Measurements from ENCODE around the gene ZNF276. TPM values are rescaled to one million over a fixed set of nuclear protein-coding genes. Genes with fewer than 3 reads are reported as not detected.
"Not testable (repeated sequence)": the region's sequence is repeated elsewhere in the genome, so short reads cannot be mapped to it uniquely, and the experiment has no call there.

ZNF276 gene
- polyA plus RNA-seq, 12 donors: 15.7 to 35.5 (median 20.8) TPM; not detected in 1

DNA sequence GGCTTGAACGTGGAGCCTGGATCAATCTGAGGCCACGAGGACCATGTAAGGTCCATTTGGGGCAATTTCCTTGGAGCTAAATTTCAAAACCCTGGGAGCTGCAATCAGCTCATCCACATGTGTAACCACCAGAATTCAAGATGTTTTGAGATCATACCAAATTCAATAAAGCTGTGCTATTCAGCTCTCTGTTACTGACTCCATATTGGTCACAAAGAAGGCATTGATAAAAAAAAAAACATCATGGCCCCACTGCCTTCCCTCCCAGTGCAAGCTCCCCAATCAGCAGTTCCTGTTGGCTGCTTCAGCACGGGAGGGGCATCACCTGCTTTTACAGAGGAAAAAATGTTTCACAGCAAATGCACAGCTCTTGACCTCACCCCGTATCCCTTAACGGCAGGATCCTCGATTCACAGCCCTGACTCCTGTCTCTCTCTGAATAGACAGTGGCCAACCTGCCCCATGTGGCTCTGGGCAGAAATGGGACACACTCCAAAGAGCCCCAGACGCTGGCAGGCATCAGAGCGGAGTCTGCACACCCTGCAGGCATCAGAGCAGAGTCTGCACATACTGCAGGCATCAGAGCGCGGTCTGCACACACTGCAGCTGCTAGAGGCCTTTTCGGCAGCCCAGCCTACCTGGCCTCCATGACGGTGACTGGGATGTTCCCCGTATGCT is 58.0 kb downstream of the ZNF276 start:
- DNase-seq: no peak

DNA sequence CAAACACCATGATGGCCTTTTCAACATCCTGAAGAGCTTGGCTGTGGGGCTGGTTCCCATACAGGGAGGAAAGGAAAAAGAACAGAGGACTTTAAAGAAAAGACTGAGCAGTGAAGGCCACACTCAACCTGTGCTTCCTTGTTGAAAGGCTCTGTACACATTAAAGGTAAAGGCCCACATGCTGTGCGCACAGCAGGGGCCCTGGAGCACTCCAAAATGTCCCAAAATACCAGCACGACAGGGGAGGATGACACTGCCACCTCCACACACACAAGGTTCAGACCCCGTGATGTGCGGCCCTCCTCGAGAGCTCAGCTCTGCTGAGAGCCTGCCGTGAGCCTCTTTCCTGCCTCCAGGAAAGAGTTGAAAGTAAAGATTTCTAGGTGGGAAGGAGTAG is 58.6 kb downstream of the ZNF276 start:
- no peak for DNase-seq

DNA sequence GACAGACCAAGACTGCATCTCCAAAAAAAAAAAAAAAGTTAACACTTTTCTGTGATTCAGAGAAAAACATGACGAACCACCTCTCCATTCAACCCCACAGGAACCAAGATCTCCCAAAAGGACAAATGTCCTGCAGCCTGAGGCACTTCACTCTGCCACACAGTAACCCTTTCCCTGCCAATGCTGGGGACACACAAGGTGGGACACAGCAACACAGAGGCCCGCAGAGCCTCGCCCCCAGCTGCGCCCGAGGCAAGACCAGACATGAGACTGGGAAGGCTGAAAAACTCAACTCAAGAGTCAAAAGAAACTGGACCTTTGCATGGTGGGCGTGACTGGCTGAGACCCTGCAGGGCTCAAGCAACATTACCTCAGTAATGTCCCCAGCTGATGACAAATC is 61.2 kb downstream of the ZNF276 start:
- DNase-seq: no peak

DNA sequence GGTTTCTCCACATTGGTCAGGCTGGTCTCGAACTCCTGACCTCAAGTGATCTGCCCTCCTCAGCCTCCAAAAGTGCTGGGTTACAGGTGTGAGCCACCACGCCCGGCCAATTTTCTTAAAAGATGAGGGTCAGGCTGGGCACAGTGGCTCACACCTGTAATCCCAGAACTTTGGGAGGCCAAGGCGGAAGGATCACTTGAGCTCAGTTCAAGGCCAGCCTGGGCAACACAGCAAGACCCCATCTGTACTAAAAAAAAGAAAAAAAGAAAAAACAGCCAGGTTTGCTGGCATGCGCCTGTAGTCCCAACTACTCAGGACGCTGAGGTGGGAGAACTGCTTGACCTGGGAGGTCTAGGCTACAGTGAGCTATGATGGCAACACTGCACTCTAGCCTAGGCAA is 62.6 kb downstream of the ZNF276 start:
- not testable (repeated sequence) for DNase-seq

DNA sequence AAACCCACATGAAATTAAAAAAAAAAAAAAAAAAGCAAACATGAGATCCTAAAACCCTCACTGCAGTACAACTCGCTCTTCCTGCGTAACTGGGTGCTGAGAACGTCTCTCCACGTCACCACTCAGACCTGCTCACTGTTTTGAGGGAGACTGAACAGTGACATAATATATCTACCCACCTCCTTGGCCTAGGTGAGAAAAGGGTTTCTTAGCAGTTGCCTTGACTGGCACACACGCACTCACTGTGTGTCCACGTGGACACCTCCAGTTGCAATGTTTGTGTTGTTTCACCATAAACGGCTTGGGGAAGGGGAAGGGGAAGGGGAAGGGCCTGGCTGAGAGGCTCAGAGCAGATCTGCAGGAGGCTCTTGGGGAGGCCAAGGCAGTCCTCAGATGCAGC is 63.1 kb downstream of the ZNF276 start:
- no peak for DNase-seq

DNA sequence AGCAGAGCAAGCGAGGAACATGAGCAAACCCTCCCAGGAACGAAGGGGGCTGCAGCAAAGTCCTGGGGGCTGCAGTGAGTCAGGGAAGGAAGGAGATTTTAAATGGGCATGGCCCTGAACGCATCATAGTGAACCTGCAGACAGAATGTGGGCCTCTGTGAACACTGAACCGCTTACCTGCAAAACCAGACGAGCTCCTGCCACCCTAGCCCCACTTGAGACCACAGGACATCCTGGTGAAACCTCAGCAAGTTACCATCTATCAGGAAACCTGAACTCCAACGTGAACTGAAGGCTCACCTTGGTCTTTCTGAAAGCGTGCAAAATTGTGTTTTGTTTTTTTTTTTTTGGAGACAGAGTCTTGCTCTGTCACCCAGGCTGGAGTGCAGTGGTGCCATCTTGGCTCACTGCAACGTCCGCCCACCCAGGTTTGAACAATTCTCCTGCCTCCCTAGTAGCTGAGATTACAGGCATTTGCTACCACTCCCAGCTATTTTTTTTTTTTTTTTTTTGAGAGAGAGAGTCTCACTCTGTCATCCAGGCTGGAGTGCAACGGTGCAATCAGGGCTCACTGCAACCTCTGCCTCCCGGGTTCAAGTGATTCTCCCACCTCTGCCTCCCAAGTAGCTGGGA is 64.3 kb downstream of the ZNF276 start:
- DNase-seq: no peak

DNA sequence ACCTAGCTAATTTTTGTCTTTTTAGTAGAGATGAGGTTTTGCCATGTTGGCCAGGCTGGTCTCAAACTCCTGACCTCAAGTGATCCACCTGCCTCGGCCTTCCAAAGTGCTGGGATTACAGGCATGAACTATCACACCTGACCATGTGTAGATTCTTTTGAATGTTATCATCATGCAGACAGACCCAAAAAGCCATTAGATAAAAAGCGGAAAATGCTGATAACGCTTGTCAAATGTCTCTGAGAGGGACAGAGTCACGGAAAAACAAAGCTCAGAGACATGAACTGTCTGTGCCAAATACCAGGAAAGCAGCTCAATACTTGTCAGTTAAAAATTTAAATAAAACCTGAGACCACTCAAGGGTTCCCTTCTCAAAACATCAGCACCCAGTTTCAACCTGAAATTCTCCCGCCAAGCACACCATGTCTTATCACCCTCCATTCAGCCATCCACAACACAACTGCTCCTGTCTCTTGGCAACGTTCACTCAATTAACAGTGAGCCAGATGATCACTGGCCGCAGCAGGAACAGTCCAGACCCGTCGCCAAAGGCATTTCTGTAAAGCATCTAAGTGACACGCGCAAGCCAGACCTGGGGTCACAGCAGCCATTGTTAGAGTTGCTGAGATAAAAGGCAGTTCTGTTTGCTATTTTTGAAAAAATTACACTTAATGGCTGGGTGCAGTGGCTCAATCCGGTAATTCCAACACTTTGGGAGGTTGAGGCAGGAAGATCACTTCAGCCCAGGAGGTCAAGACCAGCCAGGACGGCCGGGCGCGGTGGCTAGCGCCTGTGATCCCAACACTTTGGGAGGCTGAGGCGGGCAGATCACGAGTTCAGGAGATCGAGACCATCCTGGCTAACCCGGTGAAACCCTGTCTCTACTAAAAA is 65.4 kb downstream of the ZNF276 start:
- no peak for DNase-seq

DNA sequence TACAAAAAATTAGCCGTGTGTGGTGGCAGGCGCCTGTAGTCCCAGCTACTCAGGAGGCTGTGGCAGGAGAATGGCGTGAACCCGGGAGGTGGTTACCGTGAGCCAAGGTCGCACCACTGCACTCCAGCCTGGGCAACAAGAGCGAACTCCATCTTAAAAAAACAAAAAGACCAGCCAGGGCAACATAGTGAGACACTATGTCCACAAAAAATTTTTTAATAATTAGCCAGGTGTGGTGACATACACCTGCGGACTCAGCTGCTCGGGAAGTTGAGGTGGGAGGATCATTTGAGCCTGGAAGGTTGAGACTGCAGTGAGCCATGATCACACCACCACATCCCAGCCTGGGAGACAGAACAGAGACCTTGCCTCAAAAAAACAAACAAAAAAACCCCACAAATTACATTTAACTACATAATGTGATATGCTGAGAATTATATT is 66.0 kb downstream of the ZNF276 start:
- no peak for DNase-seq

Other genes with a start within 250 kb of the ZNF276 start
- gene ANKRD11, start 231.0 kb upstream of the ZNF276 start, polyA plus RNA-seq (ENCODE audit: insufficient read length in 12 of 12): 100 to 1,000 TPM in 2 of 12 donors, 10 to 100 TPM in 9, not detected in 1; 52.0 to 116 (median 61.1) TPM
- gene SPG7, start 213.1 kb upstream of the ZNF276 start, polyA plus RNA-seq (ENCODE audit: insufficient read length in 12 of 12): 100 to 1,000 TPM in 1 of 12 donors, 10 to 100 TPM in 10, not detected in 1; 48.3 to 103 (median 64.5) TPM
- gene RPL13, start 160.9 kb upstream of the ZNF276 start, polyA plus RNA-seq (ENCODE audit: insufficient read length in 12 of 12): 1,000 to 10,000 TPM; 1,406 to 4,683 (median 3,152) TPM
- gene CPNE7, start 145.8 kb upstream of the ZNF276 start, polyA plus RNA-seq (ENCODE audit: insufficient read length in 12 of 12): 1 to 10 TPM in 1 of 12 donors, under 1 TPM in 4, not detected in 7; 0.17 to 1.8 (median 0.29) TPM
- gene DPEP1, start 107.9 kb upstream of the ZNF276 start, polyA plus RNA-seq (ENCODE audit: insufficient read length in 12 of 12): 1 to 10 TPM in 3 of 12 donors, under 1 TPM in 7, not detected in 2; 0.30 to 4.1 (median 0.76) TPM
- gene CHMP1A, start 63.8 kb upstream of the ZNF276 start, polyA plus RNA-seq (ENCODE audit: insufficient read length in 12 of 12): 10 to 100 TPM in 11 of 12 donors, not detected in 1; 32.7 to 61.0 (median 45.6) TPM
- 1 to 10 TPM in 11 of 12 donors, not detected in 1; 2.2 to 9.3 (median 5.2) TPM for gene SPATA33, start 63.7 kb upstream of the ZNF276 start, polyA plus RNA-seq (ENCODE audit: insufficient read length in 12 of 12)
- 10 to 100 TPM in 11 of 12 donors, not detected in 1; 39.0 to 72.1 (median 46.5) TPM for gene CDK10, start 34.8 kb upstream of the ZNF276 start, polyA plus RNA-seq (ENCODE audit: insufficient read length in 12 of 12)
- 1 to 10 TPM in 10 of 12 donors, not detected in 2; 1.2 to 3.3 (median 1.7) TPM for gene SPATA2L, start 19.8 kb upstream of the ZNF276 start, polyA plus RNA-seq (ENCODE audit: insufficient read length in 12 of 12)
- 10 to 100 TPM in 4 of 12 donors, 1 to 10 TPM in 7, not detected in 1; 7.0 to 16.5 (median 9.4) TPM for gene VPS9D1, start 639 bp upstream of the ZNF276 start, polyA plus RNA-seq (ENCODE audit: insufficient read length in 12 of 12)
- 10 to 100 TPM in 10 of 12 donors, 1 to 10 TPM in 1, not detected in 1; 8.4 to 31.8 (median 14.8) TPM for gene FANCA, start 95.1 kb downstream of the ZNF276 start, polyA plus RNA-seq (ENCODE audit: insufficient read length in 12 of 12)
- gene SPIRE2, start 106.9 kb downstream of the ZNF276 start, polyA plus RNA-seq (ENCODE audit: insufficient read length in 12 of 12): 1 to 10 TPM in 11 of 12 donors, not detected in 1; 1.3 to 7.5 (median 2.8) TPM
- gene TCF25, start 152.1 kb downstream of the ZNF276 start, polyA plus RNA-seq (ENCODE audit: insufficient read length in 12 of 12): 100 to 1,000 TPM in 3 of 12 donors, 10 to 100 TPM in 8, not detected in 1; 82.4 to 173 (median 90.2) TPM
- gene MC1R, start 197.3 kb downstream of the ZNF276 start, polyA plus RNA-seq (ENCODE audit: insufficient read length in 12 of 12): 1 to 10 TPM in 10 of 12 donors, not detected in 2; 1.1 to 4.0 (median 1.8) TPM
- gene TUBB3, start 201.8 kb downstream of the ZNF276 start, polyA plus RNA-seq (ENCODE audit: insufficient read length in 12 of 12): 10 to 100 TPM in 5 of 12 donors, 1 to 10 TPM in 6, not detected in 1; 4.8 to 36.9 (median 8.4) TPM
- 10 to 100 TPM in 11 of 12 donors, not detected in 1; 21.4 to 45.0 (median 29.1) TPM for gene DEF8, start 227.2 kb downstream of the ZNF276 start, polyA plus RNA-seq (ENCODE audit: insufficient read length in 12 of 12)

All from muscle of arm (tissue), 12 donors.